Liver (tissue), 9 donors: ENCODE data around the gene DAPL1. TPM values are rescaled to one million over a fixed set of nuclear protein-coding genes. Genes with fewer than 3 reads are reported as not detected.

Source experiments
- DNase-seq: peaks from one replicate; pipeline ENCODE4 v3.0.0-alpha.2; 2017; ENCODE audit warnings: low spot score
- H3K27ac ChIP-seq, 2 donors: one replicate each; pipeline ENCODE4 v1.7.0; 2013; ENCODE audit warnings: inconsistent platforms in 2 of 2, low read length in 2 of 2, control low read depth in 1 of 2, low read depth in 1 of 2, mild to moderate bottlenecking in 1 of 2
- H3K27me3 ChIP-seq, 4 donors: one replicate each; pipeline versions ENCODE4 v1.6.1 to v1.7.0; 2013; ENCODE audit warnings: low read length in 3 of 4, inconsistent platforms in 1 of 4, mild to moderate bottlenecking in 1 of 4, moderate library complexity in 1 of 4; ENCODE audit not compliant: control insufficient read depth in 4 of 4, insufficient read depth in 4 of 4
- H3K36me3 ChIP-seq, 4 donors: one replicate each; pipeline versions ENCODE4 v1.6.1 to v1.7.0; 2013; ENCODE audit warnings: low read length in 3 of 4, mild to moderate bottlenecking in 3 of 4, low read depth in 1 of 4, moderate library complexity in 1 of 4; ENCODE audit not compliant: control insufficient read depth in 4 of 4, insufficient read depth in 3 of 4
- H3K4me1 ChIP-seq, 4 donors: one replicate each; pipeline versions ENCODE4 v1.6.1 to v1.7.0; 2013; ENCODE audit warnings: low read length in 3 of 4, mild to moderate bottlenecking in 3 of 4, moderate library complexity in 1 of 4; ENCODE audit not compliant: control insufficient read depth in 4 of 4, insufficient read depth in 4 of 4
- H3K4me3 ChIP-seq, 3 donors: one replicate each; pipeline versions ENCODE4 v1.6.1 to v1.7.0; 2013; ENCODE audit warnings: low read length in 3 of 3, control low read depth in 1 of 3, low read depth in 1 of 3, mild to moderate bottlenecking in 1 of 3
- H3K9ac ChIP-seq, 2 donors: one replicate each; pipeline ENCODE4 v1.7.0; 2013; ENCODE audit warnings: low read length in 2 of 2, mild to moderate bottlenecking in 2 of 2, moderate library complexity in 2 of 2, control low read depth in 1 of 2, low read depth in 1 of 2
- H3K9me3 ChIP-seq, 4 donors: one replicate each; pipeline versions ENCODE4 v1.6.1 to v1.7.0; 2013; ENCODE audit warnings: low read length in 3 of 4; ENCODE audit not compliant: control insufficient read depth in 4 of 4
- ATF3 ChIP-seq: IDR thresholded peaks from 2 replicates; pipeline ENCODE4 v1.6.1; 2016; ENCODE audit warnings: antibody characterized with exemption
- CTCF ChIP-seq: fragments of 150-350 bp; IDR thresholded peaks from 2 replicates; pipeline ENCODE4 v1.5.1; 2017; ENCODE audit warnings: improper control_type of control experiment, low read depth, low read length; ENCODE audit not compliant: missing input control
- EGR1 ChIP-seq, 2 donors: IDR thresholded peaks; 2 replicates each; pipeline ENCODE4 v1.6.1; 2016 to 2018; ENCODE audit warnings: antibody characterized with exemption in 2 of 2, low read depth in 2 of 2
- FOXA1 ChIP-seq: IDR thresholded peaks from 2 replicates; pipeline ENCODE4 v1.6.1; 2016; ENCODE audit warnings: antibody characterized with exemption
- FOXA2 ChIP-seq: IDR thresholded peaks from 2 replicates; pipeline ENCODE4 v1.6.1; 2016; ENCODE audit warnings: antibody characterized with exemption
- GABPA ChIP-seq, 2 donors: IDR thresholded peaks in 1 of 2; conservative IDR thresholded peaks in 1 of 2; 2 replicates each; pipeline ENCODE4 v1.6.1; 2016; ENCODE audit warnings: antibody characterized with exemption in 2 of 2, mild to moderate bottlenecking in 1 of 2, moderate library complexity in 1 of 2
- HNF4A ChIP-seq, 2 donors: conservative IDR thresholded peaks; 2 replicates each; pipeline ENCODE4 v1.6.1; 2016; ENCODE audit warnings: antibody characterized with exemption in 2 of 2, mild to moderate bottlenecking in 2 of 2
- HNF4G ChIP-seq: IDR thresholded peaks from 2 replicates; pipeline ENCODE4 v1.6.1; 2016; ENCODE audit warnings: antibody characterized with exemption
- JUND ChIP-seq, 2 donors: IDR thresholded peaks; 2 replicates each; pipeline ENCODE4 v1.6.1; 2016; ENCODE audit warnings: antibody characterized with exemption in 2 of 2
- RAD21 ChIP-seq, 2 donors: IDR thresholded peaks; 2 replicates each; pipeline ENCODE4 v1.6.1; 2016; ENCODE audit warnings: antibody characterized with exemption in 2 of 2, mild to moderate bottlenecking in 2 of 2
- SP1 ChIP-seq: IDR thresholded peaks from 2 replicates; pipeline ENCODE4 v1.6.1; 2018; ENCODE audit warnings: antibody characterized with exemption, mild to moderate bottlenecking
- TAF1 ChIP-seq: conservative IDR thresholded peaks from 2 replicates; pipeline ENCODE4 v1.6.1; 2016; ENCODE audit warnings: antibody characterized with exemption, mild to moderate bottlenecking
- ZBTB33 ChIP-seq: IDR thresholded peaks from 2 replicates; pipeline ENCODE4 v1.6.1; 2016; ENCODE audit warnings: antibody characterized with exemption
- WGBS: extraction: QIAGEN DNeasy Blood & Tissue Kit; methylation state at CpG from one replicate; pipeline ENCODE4 v1.1.7; 2013; 5-methylcytosine and 5-hydroxymethylcytosine counted together
- polyA plus RNA-seq, 2 donors: library from polyadenylated mRNA; stranded (reverse) in 1 of 2; unstranded in 1 of 2; fragments of 200-250 nt in 1 of 2; fragments of >200 nt in 1 of 2; fragmentation: Nextera tagmentation in 1 of 2; extraction: Ambion mirVana in 1 of 2; gene quantifications; one replicate each; pipeline versions ENCODE4 v1.2.1 to v1.2.3, GENCODE V29; 2013 to 2015
- total RNA-seq, 2 donors: library from RNA; depleted of rRNA; stranded (reverse); fragments of >200 nt; gene quantifications; one replicate each; pipeline ENCODE4 v1.2.3, GENCODE V29; 2014
- TF ChIP-seq, protein P1 (sequence below): IDR thresholded peaks from 2 replicates; pipeline ENCODE4 v1.6.1; 2016; ENCODE audit warnings: antibody characterized with exemption
- TF ChIP-seq, protein P2 (sequence below): IDR thresholded peaks from 2 replicates; pipeline ENCODE4 v1.6.1; 2016; ENCODE audit warnings: antibody characterized with exemption, mild to moderate bottlenecking
- donor health status: healthy.
- donor health status: healthy.
- donor health status: healthy.
- donor health status: healthy.
- donor health status: healthy.

DAPL1 gene
- total and polyA plus RNA-seq, 4 donors: 0.71 TPM; not detected in 3

DNA sequence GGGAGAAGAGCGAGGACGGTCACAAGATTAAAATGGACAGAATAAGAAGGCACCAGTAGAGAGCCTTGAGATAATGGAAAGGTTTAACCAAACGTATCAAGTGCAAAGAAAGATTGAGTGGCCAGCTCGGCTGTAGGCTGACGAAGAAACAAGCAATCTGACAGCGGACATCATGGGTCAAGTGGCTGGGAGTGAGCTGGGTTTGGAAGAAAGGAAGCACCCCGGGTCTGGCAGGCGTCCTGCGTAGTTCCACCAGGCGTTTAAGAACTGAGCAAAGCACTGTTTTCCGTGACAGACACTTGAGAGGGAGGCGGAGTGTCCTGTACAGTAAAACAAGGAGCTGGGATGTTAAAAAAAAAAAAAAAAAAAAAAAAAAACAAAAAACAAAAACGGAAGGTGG is 27.1 kb downstream of the DAPL1 start:
- H3K4me3 ChIP-seq: no peak overlapping the region
- H3K27me3 ChIP-seq: no peaks in the 10 kb centered on the region
- no peaks in the 10 kb centered on the region for H3K36me3 ChIP-seq
- H3K4me1 ChIP-seq: no peaks in the 10 kb centered on the region
- TF ChIP-seq FOXA1 (no peak), RAD21 (IDR thresholded peaks at IDR 0.05) (no peak), HNF4G (no peak), ZBTB33 (no peak), GABPA (IDR thresholded peaks at IDR 0.05 in 1 of 2, conservative IDR thresholded peaks at IDR 0.05 in 1 of 2) (no peak), ATF3 (no peak), FOXA2 (no peak), SP1 (no peak), CTCF (no peak), TAF1 (no peak), HNF4A (conservative IDR thresholded peaks at IDR 0.05) (no peak), EGR1 (IDR thresholded peaks at IDR 0.05; ENCODE audit: low read depth in 2 of 2) (no peak), JUND (IDR thresholded peaks at IDR 0.05) (no peak)
- TF ChIP-seq, protein P1, sequence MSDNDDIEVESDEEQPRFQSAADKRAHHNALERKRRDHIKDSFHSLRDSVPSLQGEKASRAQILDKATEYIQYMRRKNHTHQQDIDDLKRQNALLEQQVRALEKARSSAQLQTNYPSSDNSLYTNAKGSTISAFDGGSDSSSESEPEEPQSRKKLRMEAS: no peak
- TF ChIP-seq, protein P2, sequence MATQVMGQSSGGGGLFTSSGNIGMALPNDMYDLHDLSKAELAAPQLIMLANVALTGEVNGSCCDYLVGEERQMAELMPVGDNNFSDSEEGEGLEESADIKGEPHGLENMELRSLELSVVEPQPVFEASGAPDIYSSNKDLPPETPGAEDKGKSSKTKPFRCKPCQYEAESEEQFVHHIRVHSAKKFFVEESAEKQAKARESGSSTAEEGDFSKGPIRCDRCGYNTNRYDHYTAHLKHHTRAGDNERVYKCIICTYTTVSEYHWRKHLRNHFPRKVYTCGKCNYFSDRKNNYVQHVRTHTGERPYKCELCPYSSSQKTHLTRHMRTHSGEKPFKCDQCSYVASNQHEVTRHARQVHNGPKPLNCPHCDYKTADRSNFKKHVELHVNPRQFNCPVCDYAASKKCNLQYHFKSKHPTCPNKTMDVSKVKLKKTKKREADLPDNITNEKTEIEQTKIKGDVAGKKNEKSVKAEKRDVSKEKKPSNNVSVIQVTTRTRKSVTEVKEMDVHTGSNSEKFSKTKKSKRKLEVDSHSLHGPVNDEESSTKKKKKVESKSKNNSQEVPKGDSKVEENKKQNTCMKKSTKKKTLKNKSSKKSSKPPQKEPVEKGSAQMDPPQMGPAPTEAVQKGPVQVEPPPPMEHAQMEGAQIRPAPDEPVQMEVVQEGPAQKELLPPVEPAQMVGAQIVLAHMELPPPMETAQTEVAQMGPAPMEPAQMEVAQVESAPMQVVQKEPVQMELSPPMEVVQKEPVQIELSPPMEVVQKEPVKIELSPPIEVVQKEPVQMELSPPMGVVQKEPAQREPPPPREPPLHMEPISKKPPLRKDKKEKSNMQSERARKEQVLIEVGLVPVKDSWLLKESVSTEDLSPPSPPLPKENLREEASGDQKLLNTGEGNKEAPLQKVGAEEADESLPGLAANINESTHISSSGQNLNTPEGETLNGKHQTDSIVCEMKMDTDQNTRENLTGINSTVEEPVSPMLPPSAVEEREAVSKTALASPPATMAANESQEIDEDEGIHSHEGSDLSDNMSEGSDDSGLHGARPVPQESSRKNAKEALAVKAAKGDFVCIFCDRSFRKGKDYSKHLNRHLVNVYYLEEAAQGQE: no peak
- no peak overlapping the region for H3K27ac ChIP-seq
- 75% methylated on average over 13 of the region's 13 CpGs for WGBS
- DNase-seq: no peak
- no peaks in the 10 kb centered on the region for H3K9me3 ChIP-seq
- H3K9ac ChIP-seq: no peak overlapping the region
